GM19099 (cell line): ENCODE results near the gene TP63.

Experiments used
- POLR2A ChIP-seq: IDR thresholded peaks from 3 replicates; pipeline ENCODE4 v1.6.1; 2011; ENCODE audit warnings: low read depth; ENCODE audit not compliant: insufficient read length; ENCODE audit errors: extremely low read depth

Gene TP63

DNA sequence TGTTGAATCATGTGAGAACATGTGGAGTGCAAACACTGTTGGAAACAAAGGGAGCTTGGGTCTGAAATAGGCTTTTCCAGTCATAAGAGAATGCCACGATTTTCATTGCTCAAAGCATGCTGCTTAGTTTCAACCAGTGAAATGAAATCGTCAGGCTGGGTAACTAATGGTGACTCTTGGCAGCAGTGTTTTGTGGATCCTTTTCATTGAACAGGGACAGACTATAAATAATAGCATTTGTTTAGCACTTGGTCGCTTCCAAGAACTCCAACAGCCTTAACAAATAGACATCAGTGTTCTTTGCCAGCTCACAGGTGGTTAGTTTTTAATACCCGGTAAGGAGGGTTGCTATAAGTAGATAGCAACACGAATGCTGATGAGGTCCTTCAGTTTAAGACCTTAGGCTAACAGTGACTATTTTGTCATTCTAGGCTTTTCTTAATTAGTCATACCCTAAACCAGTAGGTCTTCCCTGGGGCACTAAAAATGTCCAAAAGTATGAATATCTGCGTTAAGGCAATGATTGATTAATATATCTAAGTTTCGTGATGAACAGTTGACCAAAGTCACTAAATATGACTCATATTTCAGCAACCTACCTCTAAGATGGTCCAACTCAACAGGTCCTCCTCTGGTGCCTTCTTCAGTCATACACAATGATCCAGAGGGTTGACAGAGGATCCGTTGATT is 15.8 kb downstream of the TP63 start:
- TF ChIP-seq POLR2A: no peak

DNA sequence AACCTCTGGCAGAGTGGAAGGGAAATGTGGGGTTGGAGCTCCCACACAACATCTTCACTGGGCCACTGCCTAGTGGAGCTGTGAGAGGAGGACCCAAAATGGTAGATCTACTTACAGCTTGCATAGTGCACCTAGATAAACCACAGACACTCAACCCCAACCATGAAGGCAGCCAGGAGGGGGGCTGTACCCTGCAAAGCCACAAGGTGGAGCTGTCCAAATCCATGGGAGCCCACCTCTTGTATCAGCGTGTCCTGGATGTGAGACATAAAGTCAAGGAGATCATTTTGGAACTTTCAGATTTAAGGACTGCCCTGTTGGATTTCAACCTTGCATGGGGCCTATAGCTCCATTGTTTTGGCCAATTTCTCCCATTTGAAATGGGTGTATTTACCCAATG is 20.9 kb downstream of the TP63 start:
- TF ChIP-seq POLR2A: no peak

DNA sequence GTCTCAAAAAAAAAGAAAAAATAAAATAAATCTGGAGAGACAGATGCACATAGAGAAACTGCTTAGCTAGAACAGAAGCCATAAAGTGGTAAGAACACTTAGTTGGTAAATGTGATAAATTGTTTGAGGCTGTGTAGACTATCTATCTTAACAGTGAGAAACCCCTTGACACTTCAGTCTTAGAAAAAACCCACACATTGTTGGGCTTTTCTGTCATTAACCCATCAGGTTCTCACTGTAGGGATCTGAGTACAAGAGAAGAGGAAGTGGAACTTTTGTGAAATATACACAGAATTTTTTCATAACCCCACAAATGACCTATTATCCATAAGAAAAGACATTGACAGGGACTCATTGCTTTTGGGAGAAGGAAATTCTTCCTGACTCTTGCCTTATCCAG is 24.4 kb downstream of the TP63 start:
- no peak for TF ChIP-seq POLR2A

GRCh38 chr3:189659571-189659970 is 28.4 kb downstream of the TP63 start:
- TF ChIP-seq POLR2A: no peak

GRCh38 chr3:189664311-189664710 is 33.1 kb downstream of the TP63 start:
- TF ChIP-seq POLR2A: no peak

GRCh38 chr3:189673535-189673934 is 42.3 kb downstream of the TP63 start:
- no peak for TF ChIP-seq POLR2A

GRCh38 chr3:189674249-189674913 is 43.2 kb downstream of the TP63 start:
- no peak for TF ChIP-seq POLR2A

DNA sequence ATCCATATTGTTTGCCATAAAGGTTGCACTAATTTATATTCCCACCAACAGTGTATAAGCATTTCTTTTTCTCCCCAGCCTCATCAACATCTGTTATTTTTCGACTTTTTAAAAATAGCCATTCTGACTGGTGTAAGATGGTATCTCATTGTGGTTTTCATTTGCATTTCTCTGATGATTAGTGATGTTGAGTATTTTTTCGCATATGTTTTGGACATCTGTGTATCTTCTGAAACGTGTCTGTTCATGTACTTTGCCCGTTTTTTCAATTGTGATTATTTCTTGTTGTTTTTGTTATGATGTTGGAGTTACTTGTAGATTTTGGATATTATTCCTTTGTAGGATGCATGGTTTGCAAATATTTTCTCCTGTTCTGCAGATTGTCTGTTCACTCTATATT is 46.5 kb downstream of the TP63 start:
- TF ChIP-seq POLR2A: no peak

DNA sequence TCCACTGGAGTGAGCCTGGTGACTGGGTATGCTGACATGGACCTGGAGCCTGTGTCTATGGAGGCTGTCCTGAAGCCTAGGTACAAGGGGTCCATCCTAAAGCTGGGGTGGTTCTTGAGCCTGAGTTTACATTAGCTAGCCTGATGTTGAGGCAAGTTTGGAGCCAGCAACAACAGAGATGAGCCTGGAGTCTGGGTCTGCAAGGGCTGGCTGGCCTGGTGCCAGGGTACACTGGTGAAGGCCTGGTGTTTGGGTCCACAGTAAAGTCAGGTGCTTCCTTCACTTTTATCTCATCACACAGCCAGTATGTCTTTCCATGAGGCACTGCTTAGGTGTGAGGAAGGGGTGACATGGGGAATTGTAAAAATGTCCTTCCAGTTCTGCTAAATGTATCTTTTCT is 49.5 kb downstream of the TP63 start:
- TF ChIP-seq POLR2A: no peak

DNA sequence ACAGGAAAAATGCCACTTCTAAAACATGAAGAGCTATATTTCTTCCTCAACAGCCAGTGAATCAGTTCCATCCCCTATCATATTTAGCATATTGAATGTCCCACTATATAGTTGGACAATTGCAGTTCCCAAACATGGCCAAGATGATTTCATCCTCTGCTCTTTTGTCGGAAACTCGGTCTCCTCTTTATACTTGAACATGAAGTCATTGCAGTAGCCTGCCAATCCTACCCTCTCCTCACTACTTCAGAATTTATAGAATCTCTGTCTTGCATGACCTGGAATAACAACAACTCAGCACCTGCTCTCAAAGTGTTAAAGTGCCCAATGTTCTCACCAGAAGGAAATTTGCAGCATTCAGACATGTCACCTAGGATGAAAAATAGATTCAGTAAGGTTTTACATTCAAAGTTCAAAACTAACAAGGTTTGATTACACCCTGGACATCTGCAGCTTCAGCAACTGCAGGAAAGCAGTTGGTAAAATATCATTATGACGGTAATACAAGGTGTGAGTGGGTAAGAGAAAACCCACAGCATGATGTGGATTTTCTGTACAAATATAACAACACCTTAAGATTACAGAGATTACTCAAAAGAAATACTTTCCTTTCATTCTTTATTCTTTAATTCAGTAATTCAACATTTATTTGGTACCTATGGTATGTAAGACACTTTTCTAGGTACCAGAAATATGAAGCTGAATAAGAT is 52.5 kb downstream of the TP63 start:
- TF ChIP-seq POLR2A: no peak

DNA sequence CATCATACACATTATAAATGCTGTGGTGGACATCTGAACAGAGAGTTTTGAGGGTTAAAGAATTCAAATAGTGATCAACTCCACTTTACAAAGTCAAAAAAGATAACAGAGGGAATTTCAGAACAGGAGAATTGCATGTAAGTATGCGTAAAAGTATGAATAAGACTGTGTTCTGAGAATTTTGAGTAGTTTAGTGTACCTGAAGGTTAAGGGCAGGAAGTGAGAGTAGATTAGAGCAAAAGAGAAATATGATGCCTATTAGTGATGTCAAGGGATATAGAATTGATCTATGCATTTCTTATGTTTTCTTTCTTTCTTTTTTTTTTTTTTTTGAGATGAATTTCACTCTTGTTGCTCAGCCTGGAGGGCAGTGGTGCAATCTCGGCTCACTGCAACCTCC is 53.1 kb downstream of the TP63 start:
- no peak for TF ChIP-seq POLR2A

DNA sequence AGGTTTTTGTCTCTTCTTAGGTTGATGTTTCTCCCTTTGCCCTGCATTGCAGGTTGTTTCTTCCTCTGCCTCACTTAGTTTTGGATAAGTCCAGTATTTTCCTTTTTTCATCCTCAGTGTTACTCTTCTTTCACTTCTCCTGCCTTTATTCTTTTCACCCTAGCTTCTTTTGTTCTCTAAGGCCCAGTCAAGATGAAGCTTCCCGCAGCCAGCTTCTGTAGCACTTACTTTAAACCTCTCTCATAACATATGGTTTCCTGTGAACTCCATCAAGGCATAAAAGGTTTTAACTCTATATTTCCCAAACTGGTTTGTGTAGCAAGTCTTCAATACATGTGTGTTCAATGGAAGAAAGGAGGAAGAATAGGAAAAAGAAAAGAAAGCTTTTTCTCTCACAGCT is 54.1 kb downstream of the TP63 start:
- no peak for TF ChIP-seq POLR2A

- no peak for TF ChIP-seq POLR2A
Observed at GRCh38 chr3:189685860-189686259, 54.7 kb downstream of the TP63 start.

DNA sequence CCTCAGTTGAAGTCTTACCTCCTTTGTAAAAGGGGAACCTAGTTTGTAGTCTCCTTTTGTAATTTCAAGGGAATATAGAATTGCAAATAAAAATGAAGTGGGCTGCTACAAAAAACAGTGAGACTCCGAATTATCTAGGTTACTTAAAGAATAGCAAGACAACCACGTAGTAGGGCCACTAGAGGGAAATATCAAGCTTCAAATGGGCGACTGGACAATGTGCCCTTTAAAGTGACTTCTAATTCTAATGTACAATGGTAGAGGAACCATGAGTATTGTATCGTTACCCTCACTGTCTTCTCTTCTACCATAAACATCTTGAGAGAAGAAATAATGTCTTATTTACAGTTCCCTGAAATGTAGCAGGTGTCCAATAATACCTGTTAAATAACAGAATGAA is 56.3 kb downstream of the TP63 start:
- no peak for TF ChIP-seq POLR2A

- TF ChIP-seq POLR2A: no peak
Observed at GRCh38 chr3:189688262-189688661, 57.1 kb downstream of the TP63 start.

- no peak for TF ChIP-seq POLR2A
Observed at GRCh38 chr3:189689625-189690024, 58.4 kb downstream of the TP63 start.
